Measurements from ENCODE around the gene ZNF792. TPM values are rescaled to one million over a fixed set of nuclear protein-coding genes. Genes with fewer than 3 reads are reported as not detected.

The ZNF792 gene
- total RNA-seq, 4 donors from 2014 or later, result 3.7 to 29.3 (median 8.7) TPM

- ATAC-seq (ENCODE audit: low FRiP score), result no peak
- no peak for TF ChIP-seq CTCF (IDR thresholded peaks at IDR 0.05)
- no peak for DNase-seq (ENCODE audit: low spot score)
Observed at GRCh38 chr19:34910770-34911169, 53.3 kb downstream of the ZNF792 start.

Other genes starting within 250 kb of the ZNF792 start
- gene ZNF181, start 230.0 kb downstream of the ZNF792 start, total RNA-seq, result 10 to 100 TPM in 3 of 4 donors, 1 to 10 TPM in 1; 8.3 to 34.8 (median 17.6) TPM
- 1 to 10 TPM; 3.5 to 9.9 (median 4.6) TPM for gene ZNF599, start 191.0 kb downstream of the ZNF792 start, total RNA-seq
- 1 to 10 TPM in 2 of 4 donors, under 1 TPM in 2; 0.93 to 3.9 (median 1.5) TPM for gene ZNF30, start 37.3 kb downstream of the ZNF792 start, total RNA-seq
- gene GRAMD1A, start 36.1 kb upstream of the ZNF792 start, total RNA-seq, result 10 to 100 TPM; 34.7 to 70.7 (median 43.3) TPM
- 10 to 100 TPM in 3 of 4 donors, 1 to 10 TPM in 1; 8.0 to 23.2 (median 11.8) TPM for gene SCN1B, start 66.2 kb upstream of the ZNF792 start, total RNA-seq
- 1 to 10 TPM in 3 of 4 donors, under 1 TPM in 1; 0.95 to 1.4 (median 1.2) TPM for gene HPN, start 77.5 kb upstream of the ZNF792 start, total RNA-seq
- gene FXYD3, start 151.6 kb upstream of the ZNF792 start, total RNA-seq, result 1 to 10 TPM in 1 of 4 donors, under 1 TPM in 1, not detected in 2; 0.38 to 2.6 TPM
- gene LGI4, start 170.8 kb upstream of the ZNF792 start, total RNA-seq, result 10 to 100 TPM in 1 of 4 donors, 1 to 10 TPM in 3; 6.2 to 31.1 (median 8.3) TPM
- gene FXYD1, start 174.6 kb upstream of the ZNF792 start, total RNA-seq, result 10 to 100 TPM; 20.5 to 32.2 (median 25.7) TPM
- gene FXYD7, start 179.0 kb upstream of the ZNF792 start, total RNA-seq, result not detected
- gene FXYD5, start 190.5 kb upstream of the ZNF792 start, total RNA-seq, result 100 to 1,000 TPM in 1 of 4 donors, 10 to 100 TPM in 3; 68.9 to 129 (median 88.8) TPM